Cardiac fibroblast (primary cell): ENCODE data around the gene PPP2R2B.

Experiments used
- DNase-seq, 2 donors: peaks; one replicate each; pipeline versions ENCODE4 v3.0.0 to v3.0.0-alpha.2; 2010; ENCODE audit warnings: low read depth in 2 of 2
- H3K4me3 ChIP-seq, 2 donors: replicated peaks in 1 of 2; 1 replicate in 1 of 2; 2 replicates in 1 of 2; pipeline ENCODE4 v1.5.1; 2011; ENCODE audit warnings: low read depth in 2 of 2, low read length in 2 of 2, mild to moderate bottlenecking in 2 of 2, moderate library complexity in 1 of 2
- TF ChIP-seq, protein P1 (sequence below): IDR thresholded peaks from one replicate; pipeline ENCODE4 v1.5.1; 2011; ENCODE audit warnings: low read depth, mild to moderate bottlenecking, low read length, inconsistent platforms

PPP2R2B gene

DNA sequence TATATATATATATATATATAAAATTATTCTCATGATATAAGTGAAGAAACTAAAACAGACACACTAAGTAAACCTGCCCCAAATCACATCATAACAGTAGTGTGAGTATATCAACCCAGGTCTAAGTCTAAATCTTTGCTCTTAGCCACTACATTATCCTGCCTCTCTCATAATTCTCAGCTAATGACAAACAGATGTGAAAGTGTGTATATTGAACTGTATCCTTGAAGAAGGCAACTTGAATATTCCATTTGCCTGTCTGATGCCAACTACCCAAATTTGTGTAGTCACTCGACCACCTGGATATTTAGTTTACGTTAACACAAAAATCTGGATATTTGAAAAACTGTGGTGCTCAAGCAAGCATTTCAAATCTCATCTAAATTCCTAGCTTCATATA is 97.4 kb downstream of the PPP2R2B start:
- TF ChIP-seq, protein P1, sequence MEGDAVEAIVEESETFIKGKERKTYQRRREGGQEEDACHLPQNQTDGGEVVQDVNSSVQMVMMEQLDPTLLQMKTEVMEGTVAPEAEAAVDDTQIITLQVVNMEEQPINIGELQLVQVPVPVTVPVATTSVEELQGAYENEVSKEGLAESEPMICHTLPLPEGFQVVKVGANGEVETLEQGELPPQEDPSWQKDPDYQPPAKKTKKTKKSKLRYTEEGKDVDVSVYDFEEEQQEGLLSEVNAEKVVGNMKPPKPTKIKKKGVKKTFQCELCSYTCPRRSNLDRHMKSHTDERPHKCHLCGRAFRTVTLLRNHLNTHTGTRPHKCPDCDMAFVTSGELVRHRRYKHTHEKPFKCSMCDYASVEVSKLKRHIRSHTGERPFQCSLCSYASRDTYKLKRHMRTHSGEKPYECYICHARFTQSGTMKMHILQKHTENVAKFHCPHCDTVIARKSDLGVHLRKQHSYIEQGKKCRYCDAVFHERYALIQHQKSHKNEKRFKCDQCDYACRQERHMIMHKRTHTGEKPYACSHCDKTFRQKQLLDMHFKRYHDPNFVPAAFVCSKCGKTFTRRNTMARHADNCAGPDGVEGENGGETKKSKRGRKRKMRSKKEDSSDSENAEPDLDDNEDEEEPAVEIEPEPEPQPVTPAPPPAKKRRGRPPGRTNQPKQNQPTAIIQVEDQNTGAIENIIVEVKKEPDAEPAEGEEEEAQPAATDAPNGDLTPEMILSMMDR: no peak
- DNase-seq: no peak
- no peak overlapping the region for H3K4me3 ChIP-seq

DNA sequence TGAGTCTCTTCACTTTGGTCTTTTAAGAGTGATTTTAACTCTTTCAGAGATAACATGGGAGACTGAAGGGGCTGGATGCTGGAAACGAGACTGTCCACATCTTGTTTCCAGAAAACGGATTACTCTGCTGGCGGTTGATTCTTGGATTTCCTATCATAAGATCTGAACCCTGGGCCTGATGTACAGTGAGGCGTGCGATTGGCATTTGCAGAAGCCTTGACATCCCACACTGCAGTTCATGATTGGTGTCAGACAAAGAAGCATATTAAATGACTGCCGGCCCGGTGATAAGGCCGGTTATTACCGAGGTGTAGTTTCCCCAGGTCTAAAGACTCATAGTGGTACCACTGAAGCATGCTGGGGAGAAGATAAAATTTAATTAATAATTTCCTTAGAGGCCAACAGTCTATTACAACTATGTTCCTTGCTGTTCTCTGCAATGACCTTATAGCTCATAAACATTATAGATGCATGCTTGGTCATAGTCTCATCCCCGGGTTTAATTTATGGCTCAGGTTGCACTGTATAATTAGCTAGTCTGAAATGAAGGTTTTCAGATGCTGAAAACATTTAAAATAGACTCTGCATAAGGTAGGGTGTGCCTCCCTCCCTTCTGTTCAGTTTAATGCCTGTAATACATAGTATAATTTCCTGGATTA is 99.2 kb downstream of the PPP2R2B start:
- no peak overlapping the region for H3K4me3 ChIP-seq
- TF ChIP-seq, protein P1: no peak
- DNase-seq: no peak

- DNase-seq: no peak
- TF ChIP-seq, protein P1: no peak
- no peak overlapping the region for H3K4me3 ChIP-seq
Observed at GRCh38 chr5:146778795-146779194, 99.8 kb downstream of the PPP2R2B start.

DNA sequence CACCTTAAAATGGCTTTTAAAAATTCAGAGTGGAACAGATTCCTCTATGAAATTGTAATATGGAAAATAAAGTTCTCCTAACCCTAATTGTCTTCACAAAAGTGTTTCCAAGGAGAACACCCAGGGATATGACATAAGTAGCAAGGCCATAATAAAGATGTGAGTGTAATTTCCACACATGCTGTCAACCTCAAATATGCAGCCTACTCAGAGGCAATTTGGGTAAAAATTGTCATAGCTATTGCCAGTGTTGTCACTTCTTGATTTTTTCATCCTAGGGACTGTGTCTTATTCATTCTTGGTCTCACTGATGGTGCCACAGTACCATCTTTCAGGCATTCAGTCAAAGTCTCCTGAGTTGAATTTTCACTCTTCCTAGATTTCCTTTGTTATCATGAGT is 100.3 kb downstream of the PPP2R2B start:
- TF ChIP-seq, protein P1: no peak
- H3K4me3 ChIP-seq: no peak overlapping the region
- DNase-seq: no peak

DNA sequence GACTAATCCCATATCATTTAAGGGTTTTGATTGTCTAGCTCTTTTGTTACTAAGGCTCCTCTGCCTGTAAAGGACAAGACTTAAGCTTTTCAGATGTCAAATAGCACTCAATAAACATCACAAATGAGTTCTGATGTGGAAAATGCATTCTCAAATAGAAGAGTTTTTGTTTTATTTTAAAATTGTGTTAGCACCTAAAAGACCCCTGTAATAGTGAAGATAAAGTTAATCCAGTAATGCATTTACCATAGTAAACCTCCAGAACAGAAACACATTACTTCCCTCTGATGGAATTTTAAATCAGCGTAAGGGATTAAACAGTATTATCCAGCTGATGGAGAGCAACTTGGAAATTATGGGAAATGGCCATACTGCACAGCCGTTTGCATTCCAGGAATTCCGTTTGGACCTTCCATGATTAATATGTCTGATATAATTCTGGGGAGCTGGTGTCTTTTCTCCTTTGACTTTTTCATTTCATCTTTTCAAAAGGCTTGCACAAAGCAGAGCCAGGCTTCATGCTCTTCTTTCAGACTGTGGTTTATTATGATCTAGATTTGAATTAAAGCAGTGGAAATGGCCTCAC is 105.6 kb downstream of the PPP2R2B start:
- DNase-seq: no peak
- TF ChIP-seq, protein P1: no peak
- no peak overlapping the region for H3K4me3 ChIP-seq

GRCh38 chr5:146770980-146771379 is 107.6 kb downstream of the PPP2R2B start:
- DNase-seq: no peak
- no peak overlapping the region for H3K4me3 ChIP-seq
- TF ChIP-seq, protein P1: no peak
